Activated CD8-positive, alpha-beta T cell treated with anti-CD3 and anti-CD28 coated beads, Interleukin-2, amount 10 ng/mL, durations not matched to agents 7 days and 5 days (primary cell): Measurements from ENCODE around the gene CDK6. TPM values are rescaled to one million over a fixed set of nuclear protein-coding genes. Genes with fewer than 3 reads are reported as not detected.

Source experiments
- ATAC-seq: fragments of 150-1000 bp; cut with Tn5 transposase; one replicate; pipeline ENCODE4 v1.10.0; 2021; ENCODE audit warnings: moderate library complexity
- CTCF ChIA-PET: fragments of 350-600 bp; sonication (Branson Sonifier 250); formaldehyde crosslinking; loops from one replicate; lab custom pipeline; 2021; ENCODE audit warnings: antibody characterized with exemption; lab: Charles Lee
- POLR2A ChIA-PET: fragments of 350-600 bp; sonication (Branson Sonifier 250); formaldehyde crosslinking; loops from one replicate; lab custom pipeline; 2021; ENCODE audit warnings: antibody characterized with exemption; lab: Charles Lee
- DNase-seq: peaks from one replicate; pipeline ENCODE4 v3.0.0-alpha.2; 2020
- H3K27ac Mint-ChIP-seq: one replicate; pipeline ENCODE4 v1.8.0; 2021; ENCODE audit warnings: mild to moderate bottlenecking, mixed read lengths
- H3K27me3 Mint-ChIP-seq: one replicate; pipeline ENCODE4 v1.8.0; 2021; ENCODE audit warnings: low read depth, mixed read lengths
- H3K36me3 Mint-ChIP-seq: one replicate; pipeline ENCODE4 v1.8.0; 2021; ENCODE audit warnings: low read depth, mixed read lengths
- H3K4me1 Mint-ChIP-seq: one replicate; pipeline ENCODE4 v1.8.0; 2021; ENCODE audit warnings: low read depth, mixed read lengths
- H3K4me3 Mint-ChIP-seq: one replicate; pipeline ENCODE4 v1.8.0; 2021; ENCODE audit warnings: mild to moderate bottlenecking, mixed read lengths
- H3K9me3 Mint-ChIP-seq: one replicate; pipeline ENCODE4 v1.8.0; 2022; ENCODE audit warnings: mixed read lengths; ENCODE audit not compliant: insufficient read depth
- total RNA-seq, 2 experiments: library from RNA; stranded (reverse); gene quantifications; one replicate each; pipeline ENCODE4 v1.2.3, GENCODE V29; 2021

CDK6 gene
- total RNA-seq, 2 experiments from 2014 or later = 159 to 160 TPM

- Mint-ChIP-seq H3K27ac (peak overlapping the region; percentile 86), H3K9me3 (no peaks in the 10 kb centered on the region), H3K4me3 (peak overlapping the region; percentile 88), H3K36me3 (peaks cover 47% of the 10 kb centered on the region), H3K27me3 (peaks cover 10% of the 10 kb centered on the region), H3K4me1 (peaks cover 35% of the 10 kb centered on the region)
- DNase-seq = peak; percentile 86
- ATAC-seq = peak; percentile 50
- POLR2A ChIA-PET = interaction anchor here (0.8 to 4.2 kb wide), 17 partner anchors 15 to 284 kb away, joined by 3 to 38 read pairs (median 6); partner anchors contain the start of genes FAM133B and SAMD9
- CTCF ChIA-PET = interaction anchor here (0.6 to 8.8 kb wide), 25 partner anchors 18 to 243 kb away, joined by 3 to 150 read pairs (median 6); partner anchors contain the start of gene FAM133B
These were observed 2.4 kb downstream of the CDK6 start for GRCh38 chr7:92833766-92834506.

- peaks cover 48% of the 10 kb centered on the region for H3K36me3 Mint-ChIP-seq
- peaks cover 7% of the 10 kb centered on the region for H3K27me3 Mint-ChIP-seq
- peak overlapping the region; percentile 88 for H3K4me3 Mint-ChIP-seq
- ChIA-PET CTCF (interaction anchor here (0.6 to 8.8 kb wide), 46 partner anchors 9 to 386 kb away, joined by 3 to 150 read pairs (median 4); partner anchors contain the start of genes FAM133B and GATAD1), POLR2A (interaction anchor here (0.5 to 4.2 kb wide), 20 partner anchors 14 to 284 kb away, joined by 3 to 38 read pairs (median 4); no protein-coding TSS in a partner anchor)
- DNase-seq = peak; percentile 93
- H3K4me1 Mint-ChIP-seq = peaks cover 41% of the 10 kb centered on the region
- peak overlapping the region; percentile 86 for H3K27ac Mint-ChIP-seq
- H3K9me3 Mint-ChIP-seq = no peaks in the 10 kb centered on the region
- ATAC-seq = peak; percentile 75
These were observed 3.2 kb downstream of the CDK6 start for GRCh38 chr7:92833024-92833765.

- DNase-seq = no peak
- ChIA-PET CTCF (interaction anchor here (0.6 to 8.8 kb wide), 43 partner anchors 8 to 385 kb away, joined by 3 to 150 read pairs (median 4); partner anchors contain the start of genes FAM133B and GATAD1), POLR2A (interaction anchor here (0.5 to 4.2 kb wide), 19 partner anchors 14 to 285 kb away, joined by 3 to 38 read pairs (median 4); no protein-coding TSS in a partner anchor)
- Mint-ChIP-seq H3K4me3 (peak overlapping the region; percentile 88), H3K27me3 (peaks cover 7% of the 10 kb centered on the region), H3K9me3 (no peaks in the 10 kb centered on the region), H3K4me1 (peaks cover 43% of the 10 kb centered on the region), H3K36me3 (peaks cover 50% of the 10 kb centered on the region), H3K27ac (peak overlapping the region; percentile 86)
- peak; percentile 1 for ATAC-seq
These were observed 3.8 kb downstream of the CDK6 start for GRCh38 chr7:92832534-92833023.

- Mint-ChIP-seq H3K27me3 (peaks cover 1% of the 10 kb centered on the region), H3K9me3 (no peaks in the 10 kb centered on the region), H3K4me3 (peak overlapping the region; percentile 88), H3K4me1 (peaks cover 46% of the 10 kb centered on the region), H3K36me3 (peaks cover 56% of the 10 kb centered on the region), H3K27ac (peak overlapping the region; percentile 86)
- no peak for DNase-seq
- ChIA-PET POLR2A (interaction anchor here (0.8 to 4.2 kb wide), 7 partner anchors 18 to 210 kb away, joined by 3 to 38 read pairs (median 4); no protein-coding TSS in a partner anchor), CTCF (interaction anchor here (0.8 to 8.8 kb wide), 24 partner anchors 8 to 385 kb away, joined by 3 to 150 read pairs (median 6); partner anchors contain the start of genes FAM133B and GATAD1)
- ATAC-seq = no peak
These were observed 4.4 kb downstream of the CDK6 start for GRCh38 chr7:92831716-92832533.

GRCh38 chr7:92830532-92831110 is 5.8 kb downstream of the CDK6 start:
- CTCF ChIA-PET = interaction anchor here (1.0 to 8.8 kb wide), 7 partner anchors 10 to 208 kb away, joined by 3 to 150 read pairs (median 11); no protein-coding TSS in a partner anchor
- DNase-seq (no peak), ATAC-seq (no peak)
- no peaks in the 10 kb centered on the region for H3K27me3 Mint-ChIP-seq
- POLR2A ChIA-PET = interaction anchor here (0.6 to 4.2 kb wide), 4 partner anchors 17 to 209 kb away, joined by 4 to 38 read pairs (median 8); no protein-coding TSS in a partner anchor
- H3K9me3 Mint-ChIP-seq = no peaks in the 10 kb centered on the region
- H3K4me1 Mint-ChIP-seq = peaks cover 58% of the 10 kb centered on the region
- H3K36me3 Mint-ChIP-seq = peaks cover 68% of the 10 kb centered on the region
- peak overlapping the region; percentile 53 for H3K27ac Mint-ChIP-seq
- peak overlapping the region; percentile 88 for H3K4me3 Mint-ChIP-seq

GRCh38 chr7:92830027-92830426 is 6.3 kb downstream of the CDK6 start:
- Mint-ChIP-seq H3K9me3 (no peaks in the 10 kb centered on the region), H3K27me3 (no peaks in the 10 kb centered on the region), H3K4me3 (peak overlapping the region; percentile 88), H3K4me1 (peaks cover 63% of the 10 kb centered on the region), H3K36me3 (peaks cover 73% of the 10 kb centered on the region), H3K27ac (peak overlapping the region; percentile 53)
- no peak for ATAC-seq
- DNase-seq = no peak
- CTCF ChIA-PET = interaction anchor here (1.0 to 8.8 kb wide), 5 partner anchors 11 to 207 kb away, joined by 3 to 150 read pairs (median 5); no protein-coding TSS in a partner anchor
- POLR2A ChIA-PET = interaction anchor here (3.7 to 4.2 kb wide), 2 partner anchors 20 to 208 kb away, joined by 12 to 38 read pairs; no protein-coding TSS in a partner anchor

GRCh38 chr7:92827464-92828120 is 8.8 kb downstream of the CDK6 start:
- H3K4me3 Mint-ChIP-seq = peak overlapping the region; percentile 2
- H3K27me3 Mint-ChIP-seq = no peaks in the 10 kb centered on the region
- H3K4me1 Mint-ChIP-seq = peaks cover 80% of the 10 kb centered on the region
- no peaks in the 10 kb centered on the region for H3K9me3 Mint-ChIP-seq
- ChIA-PET CTCF (interaction anchor here (0.8 to 1.6 kb wide), 3 partner anchors 10 to 233 kb away, joined by 3 to 4 read pairs (median 4); no protein-coding TSS in a partner anchor), POLR2A (interaction anchor here (1.3 kb wide), 1 partner anchor 12 kb away, joined by 3 read pairs; no protein-coding TSS in a partner anchor)
- DNase-seq = no peak
- no peak overlapping the region for H3K27ac Mint-ChIP-seq
- no peak for ATAC-seq
- H3K36me3 Mint-ChIP-seq = peaks cover 77% of the 10 kb centered on the region

GRCh38 chr7:92826258-92826938 is 10.0 kb downstream of the CDK6 start:
- no peak for DNase-seq
- Mint-ChIP-seq H3K36me3 (peaks cover 69% of the 10 kb centered on the region), H3K4me3 (no peak overlapping the region), H3K27me3 (no peaks in the 10 kb centered on the region), H3K27ac (no peak overlapping the region), H3K4me1 (peaks cover 76% of the 10 kb centered on the region), H3K9me3 (no peaks in the 10 kb centered on the region)
- POLR2A ChIA-PET = interaction anchor here (0.9 kb wide), 1 partner anchor 11 kb away, joined by 3 read pairs; no protein-coding TSS in a partner anchor
- CTCF ChIA-PET = no interaction called here
- ATAC-seq = no peak

- Mint-ChIP-seq H3K9me3 (peaks cover 3% of the 10 kb centered on the region), H3K4me3 (no peak overlapping the region), H3K27me3 (no peaks in the 10 kb centered on the region), H3K4me1 (peaks cover 71% of the 10 kb centered on the region), H3K36me3 (peaks cover 67% of the 10 kb centered on the region), H3K27ac (no peak overlapping the region)
- DNase-seq (no peak), ATAC-seq (no peak)
- ChIA-PET CTCF (interaction anchor here (1.0 to 1.2 kb wide), 2 partner anchors 8 to 204 kb away, joined by 4 read pairs; no protein-coding TSS in a partner anchor), POLR2A (interaction anchor here (1.6 kb wide), 1 partner anchor 296 kb away, joined by 3 read pairs; the partner anchor contains the start of genes PEX1 and RBM48)
These were observed 11.4 kb downstream of the CDK6 start for GRCh38 chr7:92824901-92825480.
